Smooth muscle cell (in vitro differentiated cells): ENCODE measurements around the gene RPSA. TPM values are rescaled to one million over a fixed set of nuclear protein-coding genes. Genes with fewer than 3 reads are reported as not detected.
"Not testable (repeated sequence)": the region's sequence is repeated elsewhere in the genome, so short reads cannot be mapped to it uniquely, and the experiment has no call there.

Experiments
- DNase-seq: peaks from one replicate; lab custom pipeline; 2025; ENCODE audit not compliant: unreplicated experiment; lab: John Stamatoyannopoulos, UW
- H2AFZ ChIP-seq: fragments of 200-600 bp; sonication (generic); 2 replicates; pipeline ENCODE4 v1.6.0; 2016; ENCODE audit warnings: antibody characterized with exemption, low read depth, mild to moderate bottlenecking
- H3F3A ChIP-seq: fragments of 200-600 bp; sonication (generic); 2 replicates; pipeline ENCODE4 v1.6.0; 2017; ENCODE audit warnings: antibody characterized with exemption, low read depth
- H3K27ac ChIP-seq: fragments of 200-600 bp; sonication (generic); 2 replicates; pipeline ENCODE4 v1.5.1; 2016; ENCODE audit warnings: low read depth, mild to moderate bottlenecking
- H3K27me3 ChIP-seq: fragments of 200-600 bp; sonication (generic); 2 replicates; pipeline ENCODE4 v1.6.1; 2016; ENCODE audit warnings: low read depth, mild to moderate bottlenecking
- H3K36me3 ChIP-seq: fragments of 200-600 bp; sonication (generic); 2 replicates; pipeline ENCODE4 v1.5.1; 2016; ENCODE audit warnings: low read depth
- H3K4me1 ChIP-seq: fragments of 200-600 bp; sonication (generic); 2 replicates; pipeline ENCODE4 v1.5.1; 2016; ENCODE audit warnings: low read depth
- H3K4me2 ChIP-seq: fragments of 200-600 bp; sonication (generic); 2 replicates; pipeline ENCODE4 v1.6.0; 2016; ENCODE audit warnings: mild to moderate bottlenecking
- H3K4me3 ChIP-seq: fragments of 200-600 bp; sonication (generic); 2 replicates; pipeline ENCODE4 v1.5.1; 2016; ENCODE audit warnings: mild to moderate bottlenecking
- H3K79me2 ChIP-seq: fragments of 200-600 bp; sonication (generic); 2 replicates; pipeline ENCODE4 v1.6.0; 2016; ENCODE audit warnings: low read depth, mild to moderate bottlenecking
- H3K9ac ChIP-seq: fragments of 200-600 bp; sonication (generic); 2 replicates; pipeline ENCODE4 v1.6.0; 2016; ENCODE audit warnings: low read depth
- H3K9me3 ChIP-seq: fragments of 200-600 bp; sonication (generic); replicated peaks from 2 replicates; pipeline ENCODE4 v1.5.1; 2016; ENCODE audit warnings: low read depth
- H4K20me1 ChIP-seq: fragments of 200-600 bp; sonication (generic); 2 replicates; pipeline ENCODE4 v1.6.0; 2016; ENCODE audit warnings: low read depth
- WGBS: methylation state at CpG from one replicate; pipeline ENCODE4 v1.1.7; 2016; ENCODE audit warnings: low lambda C conversion rate; 5-methylcytosine and 5-hydroxymethylcytosine counted together
- polyA plus RNA-seq: library from polyadenylated mRNA; unstranded; fragments of >200 nt; fragmentation: Nextera tagmentation; extraction: Ambion mirVana; gene quantifications from 2 replicates; pipeline ENCODE4 v1.2.1, GENCODE V29; 2016
- small RNA-seq: library from RNA; depleted of rRNA; stranded (forward); fragments of <200 nt; gene quantifications from one replicate; pipeline ENCODE3, GENCODE V24; 2014
- total RNA-seq: library from RNA; depleted of rRNA; stranded (reverse); fragments of >200 nt; gene quantifications from 2 replicates; pipeline ENCODE4 v1.2.3, GENCODE V29; 2014
- TF ChIP-seq, protein P1 (sequence below): fragments of 200-600 bp; sonication (generic); IDR thresholded peaks from 2 replicates; pipeline ENCODE4 v1.5.1; 2017; ENCODE audit warnings: borderline replicate concordance, mild to moderate bottlenecking, antibody characterized with exemption; ENCODE audit not compliant: insufficient read depth, poor library complexity, severe bottlenecking

The RPSA gene
- total and polyA plus RNA-seq, 2 experiments from 2014 or later, result 355 to 1,254 TPM

DNA sequence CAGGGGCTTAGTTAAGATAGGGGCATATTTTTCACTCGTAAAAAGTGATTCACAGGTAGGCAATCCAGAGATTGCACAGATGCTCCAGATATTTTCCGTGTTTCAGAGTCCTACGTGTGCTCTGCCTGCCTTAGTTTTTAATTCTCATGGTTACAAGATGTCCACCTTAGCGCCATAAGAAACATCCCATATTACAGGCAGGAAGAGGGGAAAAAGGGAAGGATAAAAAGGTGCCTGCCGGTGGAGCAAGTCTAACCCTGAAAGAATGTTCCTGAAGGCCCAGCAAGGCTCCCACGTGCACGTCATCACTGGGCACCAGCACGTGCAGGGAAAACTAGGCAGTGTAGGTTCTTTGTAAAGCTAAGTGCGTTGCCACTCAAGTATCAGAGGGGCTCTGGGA, 50.8 kb downstream of the RPSA start:
- H3K4me3 ChIP-seq, result no peak overlapping the region
- TF ChIP-seq, protein P1, sequence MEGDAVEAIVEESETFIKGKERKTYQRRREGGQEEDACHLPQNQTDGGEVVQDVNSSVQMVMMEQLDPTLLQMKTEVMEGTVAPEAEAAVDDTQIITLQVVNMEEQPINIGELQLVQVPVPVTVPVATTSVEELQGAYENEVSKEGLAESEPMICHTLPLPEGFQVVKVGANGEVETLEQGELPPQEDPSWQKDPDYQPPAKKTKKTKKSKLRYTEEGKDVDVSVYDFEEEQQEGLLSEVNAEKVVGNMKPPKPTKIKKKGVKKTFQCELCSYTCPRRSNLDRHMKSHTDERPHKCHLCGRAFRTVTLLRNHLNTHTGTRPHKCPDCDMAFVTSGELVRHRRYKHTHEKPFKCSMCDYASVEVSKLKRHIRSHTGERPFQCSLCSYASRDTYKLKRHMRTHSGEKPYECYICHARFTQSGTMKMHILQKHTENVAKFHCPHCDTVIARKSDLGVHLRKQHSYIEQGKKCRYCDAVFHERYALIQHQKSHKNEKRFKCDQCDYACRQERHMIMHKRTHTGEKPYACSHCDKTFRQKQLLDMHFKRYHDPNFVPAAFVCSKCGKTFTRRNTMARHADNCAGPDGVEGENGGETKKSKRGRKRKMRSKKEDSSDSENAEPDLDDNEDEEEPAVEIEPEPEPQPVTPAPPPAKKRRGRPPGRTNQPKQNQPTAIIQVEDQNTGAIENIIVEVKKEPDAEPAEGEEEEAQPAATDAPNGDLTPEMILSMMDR, result no peak
- H3K9me3 ChIP-seq, result no peaks in the 10 kb centered on the region
- no peak overlapping the region for H3K9ac ChIP-seq
- H2AFZ ChIP-seq, result no peak overlapping the region
- no peak overlapping the region for H3K27ac ChIP-seq
- H3K4me2 ChIP-seq, result no peak overlapping the region
- 87% methylated on average over 9 of the region's 9 CpGs for WGBS
- H3K36me3 ChIP-seq, result no peaks in the 10 kb centered on the region
- no peak for DNase-seq
- no peaks in the 10 kb centered on the region for H3F3A ChIP-seq
- H3K4me1 ChIP-seq, result no peaks in the 10 kb centered on the region
- no peaks in the 10 kb centered on the region for H3K79me2 ChIP-seq
- no peaks in the 10 kb centered on the region for H3K27me3 ChIP-seq
- no peaks in the 10 kb centered on the region for H4K20me1 ChIP-seq

- not testable (repeated sequence) for H3K36me3 ChIP-seq, H3K27me3 ChIP-seq, H3K4me2 ChIP-seq, H3K4me3 ChIP-seq, H4K20me1 ChIP-seq, H3K4me1 ChIP-seq, H3K9me3 ChIP-seq, H3K79me2 ChIP-seq, H3F3A ChIP-seq, H2AFZ ChIP-seq, H3K27ac ChIP-seq, H3K9ac ChIP-seq, DNase-seq
- WGBS, result 95% methylated on average over 5 of the region's 5 CpGs
Measured at GRCh38 chr3:39458579-39458978, 52.1 kb downstream of the RPSA start.

GRCh38 chr3:39460677-39461076, 54.2 kb downstream of the RPSA start:
- 67% methylated on average over 2 of the region's 2 CpGs for WGBS
- Histone ChIP-seq H3K4me3 (no peak overlapping the region), H3K36me3 (no peaks in the 10 kb centered on the region), H3F3A (no peaks in the 10 kb centered on the region), H3K27ac (no peak overlapping the region), H3K79me2 (no peaks in the 10 kb centered on the region), H3K4me1 (no peaks in the 10 kb centered on the region), H3K9ac (no peak overlapping the region), H2AFZ (no peak overlapping the region), H4K20me1 (no peaks in the 10 kb centered on the region), H3K4me2 (no peak overlapping the region), H3K27me3 (no peaks in the 10 kb centered on the region), H3K9me3 (no peaks in the 10 kb centered on the region)
- TF ChIP-seq, protein P1, result no peak
- DNase-seq, result no peak

Small RNA genes lying within 50 kb of the gene (small RNA-seq; reads per million reads assigned to genes)
- not detected for gene SNORA6
- gene SNORA62, result not detected

Other genes starting within 250 kb of the RPSA start
- 0.13 and 0.31 TPM in 2 replicates for gene XIRP1, start 214.1 kb upstream of the RPSA start, total RNA-seq
- gene XIRP1, start 214.1 kb upstream of the RPSA start, polyA plus RNA-seq, result 0.60 and 0.75 TPM in 2 replicates
- 0.31 TPM in 1 of 2 replicates, not detected in the other for gene CX3CR1, start 126.7 kb upstream of the RPSA start, total RNA-seq
- gene CX3CR1, start 126.7 kb upstream of the RPSA start, polyA plus RNA-seq, result 0.70 TPM in 1 of 2 replicates, not detected in the other
- not detected in 2 replicates for gene CCR8, start 77.0 kb upstream of the RPSA start, total RNA-seq
- gene CCR8, start 77.0 kb upstream of the RPSA start, polyA plus RNA-seq, result not detected in 2 replicates
- 18.9 and 19.1 TPM in 2 replicates for gene SLC25A38, start 23.4 kb upstream of the RPSA start, total RNA-seq
- 18.5 and 22.2 TPM in 2 replicates for gene SLC25A38, start 23.4 kb upstream of the RPSA start, polyA plus RNA-seq
- not detected in 2 replicates for gene MOBP, start 61.0 kb downstream of the RPSA start, total RNA-seq
- gene MOBP, start 61.0 kb downstream of the RPSA start, polyA plus RNA-seq, result not detected in 2 replicates